Adrenal gland (tissue), 12 donors: Measurements from ENCODE around the gene TMEM81. TPM values are rescaled to one million over a fixed set of nuclear protein-coding genes. Genes with fewer than 3 reads are reported as not detected.

Experiments used
- DNase-seq, 7 donors: peaks; one replicate each; pipeline ENCODE4 v3.0.0-alpha.2; 2019 to 2020
- H3K27ac ChIP-seq, 5 donors: fragments of 200-600 bp; sonication (generic) in 4 of 5; 1 replicate in 3 of 5; 2 replicates in 2 of 5; pipeline versions ENCODE4 v1.5.1 to v1.8.0; 2016 to 2020; ENCODE audit warnings: mild to moderate bottlenecking in 1 of 5
- H3K27me3 ChIP-seq: fragments of 200-600 bp; 2 replicates; pipeline ENCODE4 v1.8.0; 2021
- H3K36me3 ChIP-seq, 2 donors: fragments of 200-600 bp; replicated peaks in 1 of 2; 1 replicate in 1 of 2; 2 replicates in 1 of 2; pipeline versions ENCODE4 v1.5.1 to v1.8.0; 2018 to 2022
- H3K4me1 ChIP-seq, 2 donors: fragments of 200-600 bp; replicated peaks in 1 of 2; 1 replicate in 1 of 2; 2 replicates in 1 of 2; pipeline versions ENCODE4 v1.5.1 to v1.8.0; 2018 to 2021
- H3K4me3 ChIP-seq, 4 donors: fragments of 200-600 bp; sonication (generic) in 3 of 4; one replicate each; pipeline ENCODE4 v1.5.1; 2016 to 2018
- H3K9me3 ChIP-seq, 3 donors: fragments of 200-600 bp; sonication (generic) in 1 of 3; replicated peaks in 1 of 3; 1 replicate in 2 of 3; 2 replicates in 1 of 3; pipeline versions ENCODE4 v1.5.1 to v1.8.0; 2016 to 2021
- POLR2A ChIP-seq, 2 donors: fragments of 450-650 bp; IDR thresholded peaks; one replicate each; pipeline ENCODE4 v1.6.1; 2017; ENCODE audit warnings: antibody characterized with exemption in 2 of 2, mild to moderate bottlenecking in 2 of 2, moderate library complexity in 1 of 2
- WGBS, 4 donors: extraction: QIAGEN DNeasy Blood & Tissue Kit in 2 of 4; methylation state at CpG; one replicate each; pipeline versions ENCODE4 v1.1.5 to v1.1.7; 2013 to 2017; 5-methylcytosine and 5-hydroxymethylcytosine counted together
- intact Hi-C, 2 donors: fragments of 100-400 bp; cut with DNase I; formaldehyde crosslinking; loops; one replicate each; pipeline versions ENCODE4 v1.14.1 to v1.15.0; 2022 to 2023
- polyA plus RNA-seq, 3 donors: library from polyadenylated mRNA; stranded (reverse); fragments of 200-250 nt in 2 of 3; fragments of 350-450 nt in 1 of 3; fragmentation: Illumina TruSeq in 1 of 3; extraction: RNeasy Lipid Tissue Mini Kit (QIAGEN cat#74804) in 1 of 3; gene quantifications; one replicate each; pipeline ENCODE4 v1.2.3, GENCODE V29; 2013 to 2014
- total RNA-seq, 9 donors: library from RNA; depleted of rRNA in 4 of 9; stranded (reverse); fragments of >200 nt in 4 of 9; fragments of 120-200 nt in 1 of 9; fragmentation: NEBNext Ultra II Directional in 1 of 9; extraction: Animal tissue kit (Norgen Biotek cat#: 25700) in 1 of 9; gene quantifications; one replicate each; pipeline versions ENCODE4 v1.1.0 to v1.2.4, GENCODE V29; 2013 to 2023
- TF ChIP-seq, protein P1 (sequence below), 6 experiments: fragments of 450-650 bp in 4 of 6; fragments of 200-600 bp in 2 of 6; sonication (generic) in 1 of 6; IDR thresholded peaks; 1 replicate in 5 of 6; 2 replicates in 1 of 6; pipeline versions ENCODE4 v1.5.1 to v1.8.0; 2016 to 2021; ENCODE audit warnings: antibody characterized with exemption in 6 of 6, mild to moderate bottlenecking in 2 of 6, moderate library complexity in 1 of 6
- donor health status: healthy with polysubstance abuse.
- donor health status: Bipolar disorder and iron deficiency.
- donor health status: DM: yes; HTN: yes; CAD: no.
- donor health status: DM: no; HTN: no; CAD: no.
- donor health status: DM: no; HTN: no; CAD: no.
- donor health status: DM: yes; HTN: yes; CAD: no.

Gene TMEM81
- total and polyA plus RNA-seq, 12 donors, result 1.9 to 5.0 (median 3.5) TPM

DNA sequence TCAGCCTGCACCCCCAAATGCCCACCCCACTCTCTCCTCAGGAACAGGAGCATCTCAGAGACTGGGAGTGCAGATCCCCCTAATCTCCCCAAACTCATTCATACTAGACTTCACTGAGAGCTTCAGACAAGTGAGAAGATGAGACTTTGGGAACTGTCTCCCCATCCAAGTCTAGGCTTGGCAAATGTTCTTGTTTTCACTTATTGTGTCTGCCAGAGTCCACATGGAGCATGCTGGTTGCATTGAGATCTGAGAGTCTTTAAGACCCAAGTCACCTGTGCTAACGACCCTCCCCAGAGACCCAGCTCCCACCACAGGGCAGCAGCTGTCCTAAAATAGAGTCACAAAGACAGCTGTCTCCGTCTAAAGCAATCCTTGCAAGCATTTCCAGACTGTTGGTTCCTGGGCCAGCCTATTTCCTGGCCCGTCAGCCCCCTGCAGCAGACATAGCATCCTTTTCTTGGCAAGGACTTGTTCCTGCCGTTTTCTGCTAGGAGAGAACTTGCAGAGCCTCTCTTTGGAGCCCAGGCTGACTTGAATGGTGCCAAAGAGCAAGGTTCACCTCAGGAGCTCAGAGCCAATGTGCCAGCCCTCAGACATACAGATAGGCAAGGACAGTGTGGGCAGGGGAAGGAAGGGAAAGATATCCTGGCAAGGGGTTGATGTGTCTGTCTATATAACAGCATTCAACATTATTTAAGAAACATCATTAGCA, 43.1 kb downstream of the TMEM81 start:
- Histone ChIP-seq H3K4me3 (no peak overlapping the region), H3K36me3 (no peaks in the 10 kb centered on the region), H3K9me3 (no peaks in the 10 kb centered on the region), H3K4me1 (peaks cover 0 to 7% of the 10 kb centered on the region in 2 donors), H3K27me3 (no peaks in the 10 kb centered on the region), H3K27ac (no peak overlapping the region)
- 21 to 58% (median 40%) methylated on average over 3 to 4 of the region's 4 CpGs for WGBS, 4 donors
- DNase-seq, result no peak
- intact Hi-C loops, result no loop called here
- TF ChIP-seq, protein P1, sequence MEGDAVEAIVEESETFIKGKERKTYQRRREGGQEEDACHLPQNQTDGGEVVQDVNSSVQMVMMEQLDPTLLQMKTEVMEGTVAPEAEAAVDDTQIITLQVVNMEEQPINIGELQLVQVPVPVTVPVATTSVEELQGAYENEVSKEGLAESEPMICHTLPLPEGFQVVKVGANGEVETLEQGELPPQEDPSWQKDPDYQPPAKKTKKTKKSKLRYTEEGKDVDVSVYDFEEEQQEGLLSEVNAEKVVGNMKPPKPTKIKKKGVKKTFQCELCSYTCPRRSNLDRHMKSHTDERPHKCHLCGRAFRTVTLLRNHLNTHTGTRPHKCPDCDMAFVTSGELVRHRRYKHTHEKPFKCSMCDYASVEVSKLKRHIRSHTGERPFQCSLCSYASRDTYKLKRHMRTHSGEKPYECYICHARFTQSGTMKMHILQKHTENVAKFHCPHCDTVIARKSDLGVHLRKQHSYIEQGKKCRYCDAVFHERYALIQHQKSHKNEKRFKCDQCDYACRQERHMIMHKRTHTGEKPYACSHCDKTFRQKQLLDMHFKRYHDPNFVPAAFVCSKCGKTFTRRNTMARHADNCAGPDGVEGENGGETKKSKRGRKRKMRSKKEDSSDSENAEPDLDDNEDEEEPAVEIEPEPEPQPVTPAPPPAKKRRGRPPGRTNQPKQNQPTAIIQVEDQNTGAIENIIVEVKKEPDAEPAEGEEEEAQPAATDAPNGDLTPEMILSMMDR (IDR thresholded peaks at IDR 0.05), result no peak
- no peak for TF ChIP-seq POLR2A (IDR thresholded peaks at IDR 0.05)

DNA sequence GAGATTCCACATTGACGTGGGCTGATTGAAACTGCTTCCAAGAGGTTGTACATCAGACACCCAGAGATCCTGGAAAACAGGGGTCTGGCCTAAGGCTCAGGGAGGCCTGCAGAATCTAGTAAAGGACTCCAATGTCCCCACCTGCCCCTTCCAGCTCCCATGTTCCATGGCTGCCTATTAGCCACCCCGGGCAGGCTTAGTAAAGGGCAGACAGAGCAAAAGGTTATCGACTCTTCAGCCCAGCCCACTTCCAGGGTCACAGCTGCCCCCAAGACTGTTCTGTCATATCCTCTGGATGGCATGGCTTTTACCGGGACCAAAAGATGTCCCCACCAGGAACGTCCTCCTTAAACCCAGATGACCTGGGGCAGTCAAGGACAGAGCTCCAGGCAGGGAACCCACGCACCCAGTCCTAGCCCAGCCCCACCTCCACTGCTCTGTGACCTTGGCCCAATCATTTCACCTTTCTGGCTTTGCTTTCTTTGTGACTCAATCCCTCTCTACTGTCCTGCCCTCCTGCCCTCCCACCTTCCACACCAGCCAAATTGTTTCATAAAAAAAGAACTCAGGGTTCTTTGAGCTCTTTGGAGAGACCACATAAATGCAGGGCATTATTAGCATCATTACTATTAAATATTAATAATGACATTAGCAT, 46.0 kb downstream of the TMEM81 start:
- peak in 5 of 7 donors; percentile 33 to 71 (median 36) for DNase-seq
- TF ChIP-seq, protein P1 (IDR thresholded peaks at IDR 0.05), result no peak
- TF ChIP-seq POLR2A (IDR thresholded peaks at IDR 0.05), result no peak
- no peaks in the 10 kb centered on the region for H3K27me3 ChIP-seq
- no peaks in the 10 kb centered on the region for H3K9me3 ChIP-seq
- H3K36me3 ChIP-seq, result no peaks in the 10 kb centered on the region
- intact Hi-C loops, result no loop called here
- 37 to 53% (median 47%) methylated on average over 5 to 6 of the region's 6 CpGs for WGBS, 4 donors
- H3K4me3 ChIP-seq, result no peak overlapping the region
- H3K27ac ChIP-seq, result peak overlapping the region in 1 of 5 donors; percentile 18
- peaks cover 0 to 7% of the 10 kb centered on the region in 2 donors for H3K4me1 ChIP-seq

DNA sequence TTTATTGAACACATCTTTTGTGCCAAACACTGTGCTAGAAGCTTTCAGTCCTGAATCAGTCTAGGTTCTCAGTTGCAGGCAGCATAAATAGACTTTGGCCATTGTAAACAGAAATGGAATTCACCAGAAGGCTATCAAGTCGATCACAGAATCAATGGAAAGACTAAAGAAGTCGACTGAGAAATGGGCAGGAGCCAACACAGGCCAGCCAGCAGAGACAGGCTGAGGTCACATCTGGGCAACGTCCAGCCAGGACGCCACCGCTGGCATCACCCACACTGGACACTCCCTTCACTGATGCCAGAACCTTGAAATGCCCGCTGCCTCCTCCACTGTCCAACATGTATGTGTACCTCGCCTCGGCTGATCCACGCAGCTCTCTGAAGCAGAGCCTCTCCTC, 46.7 kb downstream of the TMEM81 start:
- no peaks in the 10 kb centered on the region for H3K9me3 ChIP-seq
- 59 to 82% (median 63%) methylated on average over 7 to 9 of the region's 9 CpGs for WGBS, 4 donors
- intact Hi-C loops, result no loop called here
- peak; percentile 40 to 84 (median 65) for DNase-seq
- no peak for TF ChIP-seq POLR2A (IDR thresholded peaks at IDR 0.05)
- TF ChIP-seq, protein P1 (IDR thresholded peaks at IDR 0.05), result no peak
- no peaks in the 10 kb centered on the region for H3K27me3 ChIP-seq
- no peak overlapping the region for H3K4me3 ChIP-seq
- H3K36me3 ChIP-seq, result no peaks in the 10 kb centered on the region
- peaks cover 0 to 7% of the 10 kb centered on the region in 2 donors for H3K4me1 ChIP-seq
- peak overlapping the region in 1 of 5 donors; percentile 18 for H3K27ac ChIP-seq

Other genes with a start within 250 kb of the TMEM81 start
- 10 to 100 TPM in 8 of 9 donors, 1 to 10 TPM in 1; 4.8 to 76.7 (median 47.3) TPM for gene NFASC, start 213.6 kb downstream of the TMEM81 start, total RNA-seq
- 10 to 100 TPM; 15.0 to 56.2 (median 24.6) TPM for gene NFASC, start 213.6 kb downstream of the TMEM81 start, polyA plus RNA-seq
- gene CNTN2, start 41.2 kb downstream of the TMEM81 start, total RNA-seq, result 1 to 10 TPM in 3 of 9 donors, under 1 TPM in 5, not detected in 1; 0.08 to 3.2 (median 0.65) TPM
- under 1 TPM; 0.27 to 0.72 (median 0.37) TPM for gene CNTN2, start 41.2 kb downstream of the TMEM81 start, polyA plus RNA-seq
- gene RBBP5, start 37.5 kb upstream of the TMEM81 start, total RNA-seq, result 10 to 100 TPM; 15.8 to 26.0 (median 18.6) TPM
- gene RBBP5, start 37.5 kb upstream of the TMEM81 start, polyA plus RNA-seq, result 10 to 100 TPM in 1 of 3 donors, 1 to 10 TPM in 2; 4.7 to 24.0 (median 5.9) TPM
- gene DSTYK, start 127.2 kb upstream of the TMEM81 start, total RNA-seq, result 10 to 100 TPM; 14.9 to 22.9 (median 17.7) TPM
- gene DSTYK, start 127.2 kb upstream of the TMEM81 start, polyA plus RNA-seq, result 10 to 100 TPM in 1 of 3 donors, 1 to 10 TPM in 2; 4.4 to 12.8 (median 6.7) TPM
- 10 to 100 TPM in 3 of 9 donors, 1 to 10 TPM in 6; 2.3 to 33.2 (median 7.6) TPM for gene TMCC2, start 143.5 kb upstream of the TMEM81 start, total RNA-seq
- gene TMCC2, start 143.5 kb upstream of the TMEM81 start, polyA plus RNA-seq, result 10 to 100 TPM in 1 of 3 donors, 1 to 10 TPM in 2; 3.3 to 11.2 (median 3.3) TPM
- gene NUAK2, start 237.3 kb upstream of the TMEM81 start, total RNA-seq, result 1 to 10 TPM; 1.2 to 9.9 (median 6.7) TPM
- 1 to 10 TPM in 2 of 3 donors, under 1 TPM in 1; 0.95 to 1.9 (median 1.8) TPM for gene NUAK2, start 237.3 kb upstream of the TMEM81 start, polyA plus RNA-seq